Esophagus squamous epithelium (tissue), 5 donors: ENCODE measurements around the gene MYL10. TPM values are rescaled to one million over a fixed set of nuclear protein-coding genes. Genes with fewer than 3 reads are reported as not detected.

Experiments used
- DNase-seq: peaks from one replicate; lab custom pipeline; 2025; lab: John Stamatoyannopoulos, UW
- H3K27ac ChIP-seq, 4 donors: fragments of 200-600 bp; sonication (generic); one replicate each; pipeline ENCODE4 v1.5.1; 2016 to 2019; ENCODE audit warnings: mild to moderate bottlenecking in 1 of 4
- H3K27me3 ChIP-seq, 4 donors: fragments of 200-600 bp; sonication (generic); 1 replicate in 3 of 4; 2 replicates in 1 of 4; pipeline versions ENCODE4 v1.5.1 to v1.6.0; 2017 to 2021; ENCODE audit warnings: antibody characterized with exemption in 1 of 4
- H3K36me3 ChIP-seq, 3 donors: fragments of 200-600 bp; sonication (generic); one replicate each; pipeline ENCODE4 v1.5.1; 2016 to 2019
- H3K4me1 ChIP-seq, 3 donors: fragments of 200-600 bp; sonication (generic); one replicate each; pipeline ENCODE4 v1.5.1; 2017 to 2019
- H3K4me3 ChIP-seq, 4 donors: fragments of 200-600 bp; sonication (generic); 1 replicate in 3 of 4; 2 replicates in 1 of 4; pipeline ENCODE4 v1.5.1; 2016 to 2019; ENCODE audit warnings: mild to moderate bottlenecking in 2 of 4, moderate library complexity in 1 of 4
- H3K9me3 ChIP-seq, 3 donors: fragments of 200-600 bp; sonication (generic); one replicate each; pipeline ENCODE4 v1.5.1; 2016 to 2019
- CTCF ChIP-seq, 6 experiments: fragments of 450-650 bp in 4 of 6; fragments of 200-600 bp in 2 of 6; sonication (generic) in 2 of 6; IDR thresholded peaks; one replicate each; pipeline ENCODE4 v1.5.1; 2016 to 2019; ENCODE audit warnings: antibody characterized with exemption in 6 of 6, mild to moderate bottlenecking in 4 of 6, moderate library complexity in 4 of 6
- POLR2A ChIP-seq, 4 donors: fragments of 450-650 bp; IDR thresholded peaks; one replicate each; pipeline ENCODE4 v1.6.1; 2017; ENCODE audit warnings: antibody characterized with exemption in 4 of 4, mild to moderate bottlenecking in 4 of 4, moderate library complexity in 3 of 4
- WGBS, 2 donors: methylation state at CpG; one replicate each; pipeline ENCODE4 v1.1.5; 2018; 5-methylcytosine and 5-hydroxymethylcytosine counted together
- intact Hi-C: fragments of 100-400 bp; cut with DNase I; formaldehyde crosslinking; loops from one replicate; pipeline ENCODE4 v1.15.0; 2022
- total RNA-seq, 4 donors: library from RNA; depleted of rRNA; stranded (reverse); fragments of >200 nt; gene quantifications; one replicate each; pipeline ENCODE4 v1.1.0, GENCODE V29; 2016
- donor health status: DM: yes; HTN: yes; CAD: no.

The MYL10 gene
- total RNA-seq: not detected

DNA sequence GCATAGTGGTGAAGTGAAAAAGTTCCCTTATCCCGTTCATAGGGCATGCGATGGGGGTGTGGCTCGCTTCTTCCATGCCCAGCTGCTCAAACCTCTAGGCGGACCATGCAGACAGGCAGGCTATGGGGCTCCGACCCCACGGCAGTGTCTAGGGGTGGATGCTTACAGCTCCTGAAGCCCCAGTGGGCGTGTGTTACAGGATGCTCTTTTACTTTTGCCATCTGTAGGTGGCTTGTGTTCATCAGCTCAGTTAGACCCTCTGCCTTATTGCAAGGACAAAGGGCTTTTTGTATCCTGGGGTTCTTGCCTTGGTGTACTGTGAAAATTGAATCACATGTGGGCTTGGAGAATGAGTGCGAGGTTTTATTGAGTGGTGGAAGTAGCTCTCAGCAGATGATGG lies at the start of gene MYL10:
TSS of gene MYL10 (minus strand) at position 126 of the 400 bp plus-strand sequence. CDS start 178 bp downstream, outside the sequence.
- peaks cover 9 to 33% (median 13%) of the 10 kb centered on the region in 3 donors for H3K4me1 ChIP-seq
- peaks cover 0 to 5% (median 0%) of the 10 kb centered on the region in 3 donors for H3K9me3 ChIP-seq
- no peak for TF ChIP-seq CTCF (IDR thresholded peaks at IDR 0.05)
- TF ChIP-seq POLR2A (IDR thresholded peaks at IDR 0.05): no peak
- no peak within 1 kb of the TSS for H3K27ac ChIP-seq
- no peak within 1 kb of the TSS for H3K4me3 ChIP-seq
- no peaks in the 10 kb centered on the region for H3K36me3 ChIP-seq
- DNase-seq: no peak
- H3K27me3 ChIP-seq: peaks cover 0 to 50% (median 0%) of the 10 kb centered on the region in 4 donors
- WGBS, 2 donors: 77 to 86% methylated on average over 4 to 8 of the region's 8 CpGs
- intact Hi-C loops: no loop called here

GRCh38 chr7:101678658-101679057 lies 49.6 kb upstream of the MYL10 start:
- H3K4me1 ChIP-seq: peaks cover 0 to 22% (median 11%) of the 10 kb centered on the region in 3 donors
- no peak overlapping the region for H3K4me3 ChIP-seq
- TF ChIP-seq CTCF (IDR thresholded peaks at IDR 0.05) (no peak), POLR2A (IDR thresholded peaks at IDR 0.05) (no peak)
- 68 to 69% methylated on average over 9 of the region's 9 CpGs for WGBS, 2 donors
- DNase-seq: no peak
- no peaks in the 10 kb centered on the region for H3K9me3 ChIP-seq
- H3K36me3 ChIP-seq: no peaks in the 10 kb centered on the region
- no peak overlapping the region for H3K27ac ChIP-seq
- no peaks in the 10 kb centered on the region for H3K27me3 ChIP-seq
- intact Hi-C loops: no loop called here

DNA sequence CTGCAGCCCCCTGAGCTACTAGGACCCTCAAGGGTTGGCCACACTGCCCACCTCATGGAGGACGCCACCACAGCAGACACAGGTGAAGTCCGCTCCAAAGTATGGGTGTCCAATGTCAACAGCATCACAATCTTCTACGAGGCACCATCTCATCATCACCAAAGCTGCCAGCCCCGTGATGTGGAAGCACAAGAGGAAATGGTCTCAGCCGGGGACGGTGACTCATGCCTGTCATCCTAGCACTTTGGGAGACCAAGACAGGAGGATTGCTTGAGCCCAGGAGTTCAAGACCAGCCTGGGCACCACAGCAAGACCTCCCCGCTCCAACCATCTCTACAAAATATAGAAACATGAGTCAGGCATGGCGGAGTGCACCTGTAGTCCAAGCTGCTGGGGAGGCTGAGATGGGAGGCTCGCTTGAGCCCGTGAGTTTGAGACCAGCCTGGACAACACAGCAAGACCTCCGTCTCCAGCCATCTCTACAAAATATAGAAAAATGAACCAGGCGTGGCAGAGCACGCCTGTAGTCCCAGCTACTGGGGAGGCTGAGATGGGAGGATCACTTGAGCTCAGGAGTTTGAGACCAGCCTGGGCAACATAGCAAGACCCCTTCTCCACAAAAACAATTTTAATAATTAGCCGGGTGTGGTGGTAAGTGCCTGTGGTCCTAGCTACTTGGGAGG lies 48.8 kb upstream of the MYL10 start:
- Histone ChIP-seq H3K36me3 (no peaks in the 10 kb centered on the region), H3K27ac (no peak overlapping the region), H3K4me3 (no peak overlapping the region), H3K9me3 (peaks cover 0 to 4% (median 0%) of the 10 kb centered on the region in 3 donors), H3K4me1 (peaks cover 0 to 22% (median 11%) of the 10 kb centered on the region in 3 donors), H3K27me3 (no peaks in the 10 kb centered on the region)
- TF ChIP-seq POLR2A (IDR thresholded peaks at IDR 0.05): no peak
- TF ChIP-seq CTCF (IDR thresholded peaks at IDR 0.05): no peak
- DNase-seq: no peak
- 94 to 97% methylated on average over 4 to 8 of the region's 14 CpGs for WGBS, 2 donors
- intact Hi-C loops: no loop called here

DNA sequence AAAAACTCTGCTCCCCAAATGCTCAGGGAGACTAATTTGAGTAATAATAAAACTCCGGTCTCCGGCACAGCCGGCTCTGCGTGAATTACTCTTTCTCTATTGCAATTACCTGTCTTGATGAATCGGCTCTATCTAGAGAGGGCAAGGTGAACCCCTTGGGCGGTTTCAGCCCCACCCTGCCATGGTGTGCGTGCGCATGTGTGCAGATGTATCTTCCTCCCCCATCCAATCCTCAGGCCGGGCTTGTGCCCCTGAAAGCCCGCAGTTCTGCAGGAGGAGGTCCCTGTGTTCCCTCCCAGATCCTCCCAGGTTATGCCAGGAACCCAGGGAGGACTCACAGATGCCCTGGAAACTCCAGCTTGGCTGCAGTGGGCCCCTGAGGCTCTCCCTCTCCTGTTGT lies 48.3 kb upstream of the MYL10 start:
- intact Hi-C loops: no loop called here
- TF ChIP-seq CTCF (IDR thresholded peaks at IDR 0.05) (no peak), POLR2A (IDR thresholded peaks at IDR 0.05) (no peak)
- Histone ChIP-seq H3K27me3 (no peaks in the 10 kb centered on the region), H3K9me3 (peaks cover 0 to 4% (median 0%) of the 10 kb centered on the region in 3 donors), H3K4me1 (peaks cover 0 to 22% (median 11%) of the 10 kb centered on the region in 3 donors), H3K36me3 (no peaks in the 10 kb centered on the region), H3K4me3 (no peak overlapping the region), H3K27ac (no peak overlapping the region)
- DNase-seq: no peak
- WGBS, 2 donors: 40 to 44% methylated on average over 6 to 10 of the region's 10 CpGs

- intact Hi-C loops: no loop called here
- no peak for TF ChIP-seq POLR2A (IDR thresholded peaks at IDR 0.05)
- TF ChIP-seq CTCF (IDR thresholded peaks at IDR 0.05): no peak
Observed at GRCh38 chr7:101676956-101677355, 47.9 kb upstream of the MYL10 start.

More at GRCh38 chr7:101676956-101677355, 47.9 kb upstream of the MYL10 start:
- H3K4me1 ChIP-seq: peaks cover 0 to 22% (median 11%) of the 10 kb centered on the region in 3 donors
- 69 to 75% methylated on average over 6 of the region's 6 CpGs for WGBS, 2 donors
- no peak for DNase-seq
- H3K36me3 ChIP-seq: no peaks in the 10 kb centered on the region
- H3K27ac ChIP-seq: no peak overlapping the region
- peaks cover 0 to 4% (median 0%) of the 10 kb centered on the region in 3 donors for H3K9me3 ChIP-seq
- no peak overlapping the region for H3K4me3 ChIP-seq
- H3K27me3 ChIP-seq: no peaks in the 10 kb centered on the region
